HG03354 (cell line): ENCODE results near the gene H3-3A.

Experiments
- ATAC-seq: cut with Tn5 transposase; IDR thresholded peaks from one replicate; pipeline ENCODE4 v1.9.1; 2021; ENCODE audit warnings: mild to moderate bottlenecking; ENCODE audit not compliant: unreplicated experiment, poor library complexity, severe bottlenecking

Gene H3-3A

GRCh38 chr1:226109829-226110248 is 47.3 kb downstream of the H3-3A start:
- ATAC-seq: peak; percentile 77

GRCh38 chr1:226110249-226111097 is 48.0 kb downstream of the H3-3A start:
- peak; percentile 76 for ATAC-seq

GRCh38 chr1:226111098-226111882 is 48.8 kb downstream of the H3-3A start:
- ATAC-seq: no peak

- no peak for ATAC-seq
Measured at GRCh38 chr1:226111883-226112261, 49.4 kb downstream of the H3-3A start.

- ATAC-seq: no peak
Measured at GRCh38 chr1:226112626-226113025, 50.1 kb downstream of the H3-3A start.

- no peak for ATAC-seq
Measured at GRCh38 chr1:226116673-226117072, 54.2 kb downstream of the H3-3A start.

GRCh38 chr1:226117330-226117729 is 54.8 kb downstream of the H3-3A start:
- no peak for ATAC-seq

GRCh38 chr1:226118357-226118756 is 55.8 kb downstream of the H3-3A start:
- no peak for ATAC-seq

- no peak for ATAC-seq
Measured at GRCh38 chr1:226119169-226119568, 56.7 kb downstream of the H3-3A start.

- no peak for ATAC-seq
Measured at GRCh38 chr1:226120398-226120797, 57.9 kb downstream of the H3-3A start.

GRCh38 chr1:226121049-226121586 is 58.6 kb downstream of the H3-3A start:
- ATAC-seq: no peak
